HCT116 (cell line): ENCODE results near the gene TTLL9. TPM values are rescaled to one million over a fixed set of nuclear protein-coding genes. Genes with fewer than 3 reads are reported as not detected.

Experiments used
- ATAC-seq: fragments of 200-7000 bp; cut with Tn5 transposase; 2 replicates; pipeline ENCODE4 v1.9.1; 2020; ENCODE audit warnings: mild to moderate bottlenecking, moderate library complexity
- BruUV-seq: library from RNA; stranded (reverse); fragments of 400-500 nt; replicated peaks from 2 replicates; lab custom pipeline; 2021; lab: Mats Ljungman, UMichigan
- CTCF ChIA-PET: fragments of 300-600 bp; sonication (Branson Sonifier 250); formaldehyde crosslinking; loops from one replicate; lab custom pipeline; 2021; ENCODE audit warnings: antibody characterized with exemption; lab: Charles Lee
- POLR2A ChIA-PET: fragments of 300-600, 350-600 bp; sonication (Branson Sonifier 250); formaldehyde crosslinking; loops from one replicate; lab custom pipeline; 2021; ENCODE audit warnings: antibody characterized with exemption; lab: Charles Lee
- RAD21 ChIA-PET, 2 experiments: fragments of 300-600 bp; sonication (Branson Sonifier 250); formaldehyde crosslinking; loops; one replicate each; lab custom pipeline; 2023; ENCODE audit warnings: low total read pairs in 2 of 2; ENCODE audit not compliant: uncharacterized antibody in 2 of 2, unreplicated experiment in 2 of 2, low non-redundant PET in 1 of 2; lab: Charles Lee
- DNase-seq: peaks from one replicate; pipeline ENCODE4 v3.0.0-alpha.2; 2010; ENCODE audit warnings: low read depth, low spot score
- H2AFZ ChIP-seq: fragments of 200-600 bp; shearing (Covaris generic), sonication (generic); 2 replicates; pipeline ENCODE4 v1.6.1; 2017; ENCODE audit warnings: low read depth, mixed run types, mixed read lengths, antibody characterized with exemption, low read length; ENCODE audit not compliant: poor library complexity, severe bottlenecking
- H3K27ac ChIP-seq: 2 replicates; pipeline ENCODE4 v1.5.1; 2012; ENCODE audit warnings: low read depth, low read length
- H3K27me3 ChIP-seq: fragments of 200-600 bp; sonication (generic); 2 replicates; pipeline ENCODE4 v1.6.1; 2016; ENCODE audit warnings: mixed run types, low read length, mixed read lengths; ENCODE audit not compliant: insufficient read depth
- H3K36me3 ChIP-seq, 2 experiments: fragments of 200-500 bp in 1 of 2; fragments of 200-600 bp in 1 of 2; sonication (Bioruptor generic) in 1 of 2; sonication (generic) in 1 of 2; 2 replicates each; pipeline versions ENCODE4 v1.5.1 to v1.6.1; 2014 to 2016; ENCODE audit warnings: low read length in 2 of 2, inconsistent platforms in 1 of 2, mixed read lengths in 1 of 2, mixed run types in 1 of 2; ENCODE audit not compliant: insufficient read depth in 2 of 2, control insufficient read depth in 1 of 2
- H3K4me1 ChIP-seq, 2 experiments: fragments of 200-600 bp in 1 of 2; sonication (generic) in 1 of 2; 2 replicates each; pipeline versions ENCODE4 v1.5.1 to v1.6.1; 2012 to 2017; ENCODE audit warnings: low read length in 2 of 2, inconsistent platforms in 1 of 2, mild to moderate bottlenecking in 1 of 2, mixed read lengths in 1 of 2, mixed run types in 1 of 2, moderate library complexity in 1 of 2; ENCODE audit not compliant: insufficient read depth in 2 of 2, control insufficient read depth in 1 of 2
- H3K4me2 ChIP-seq: fragments of 200-600 bp; sonication (generic); 2 replicates; pipeline ENCODE4 v1.6.1; 2017; ENCODE audit warnings: mixed run types, low read length, mixed read lengths
- H3K4me3 ChIP-seq, 2 experiments: fragments of 200-600 bp in 1 of 2; sonication (generic) in 1 of 2; replicated peaks in 1 of 2; 2 replicates each; pipeline ENCODE4 v1.5.1; 2011 to 2016; ENCODE audit warnings: low read length in 2 of 2, control low read depth in 1 of 2, low read depth in 1 of 2, mild to moderate bottlenecking in 1 of 2, mixed read lengths in 1 of 2, mixed run types in 1 of 2
- H3K79me2 ChIP-seq: fragments of 200-600 bp; sonication (generic); 2 replicates; pipeline ENCODE4 v1.6.1; 2017; ENCODE audit warnings: mild to moderate bottlenecking, mixed run types, low read length, moderate library complexity, mixed read lengths; ENCODE audit not compliant: insufficient read depth
- H3K9ac ChIP-seq: fragments of 200-600 bp; sonication (generic); 2 replicates; pipeline ENCODE4 v1.6.1; 2016; ENCODE audit warnings: low read length, mixed read lengths
- H3K9me2 ChIP-seq: fragments of 200-600 bp; sonication (generic), shearing (Covaris generic); 2 replicates; pipeline ENCODE4 v1.6.1; 2017; ENCODE audit warnings: mixed run types, mild to moderate bottlenecking, moderate library complexity; ENCODE audit not compliant: insufficient read depth
- H3K9me3 ChIP-seq, 2 experiments: fragments of 200-500 bp in 1 of 2; fragments of 200-600 bp in 1 of 2; sonication (Bioruptor generic) in 1 of 2; sonication (generic) in 1 of 2; 2 replicates each; pipeline ENCODE4 v1.6.1; 2014 to 2017; ENCODE audit warnings: low read length in 2 of 2, mixed read lengths in 2 of 2, inconsistent platforms in 1 of 2, low read depth in 1 of 2, mild to moderate bottlenecking in 1 of 2, mixed run types in 1 of 2, moderate library complexity in 1 of 2; ENCODE audit not compliant: control insufficient read depth in 1 of 2, insufficient read depth in 1 of 2
- H4K20me1 ChIP-seq: fragments of 200-600 bp; sonication (generic), shearing (Covaris generic); 2 replicates; pipeline ENCODE4 v1.6.1; 2017; ENCODE audit warnings: mixed run types, mild to moderate bottlenecking, moderate library complexity; ENCODE audit not compliant: insufficient read depth
- EGR1 ChIP-seq: IDR thresholded peaks from 2 replicates; pipeline ENCODE4 v1.6.1; 2012; ENCODE audit warnings: low read depth
- EZH2 ChIP-seq: fragments of 200-600 bp; sonication (generic); IDR thresholded peaks from 2 replicates; pipeline ENCODE4 v1.6.1; 2017; ENCODE audit warnings: antibody characterized with exemption, mixed run types
- JUND ChIP-seq: IDR thresholded peaks from 2 replicates; pipeline ENCODE4 v1.6.1; 2012
- POLR2A ChIP-seq: IDR thresholded peaks from 2 replicates; pipeline ENCODE4 v1.7.0; 2011; ENCODE audit warnings: borderline replicate concordance; ENCODE audit not compliant: insufficient read depth, insufficient read length; ENCODE audit errors: extremely low read depth
- RAD21 ChIP-seq: IDR thresholded peaks from 2 replicates; pipeline ENCODE4 v1.6.1; 2012; ENCODE audit warnings: low read depth, mild to moderate bottlenecking
- REST ChIP-seq: IDR thresholded peaks from 2 replicates; pipeline ENCODE4 v1.6.1; 2012; ENCODE audit warnings: low read depth
- SIN3A ChIP-seq: IDR thresholded peaks from 2 replicates; pipeline ENCODE4 v1.6.1; 2012; ENCODE audit warnings: low read depth
- TCF7L2 ChIP-seq: IDR thresholded peaks from 2 replicates; pipeline ENCODE4 v1.7.0; 2011; ENCODE audit warnings: borderline replicate concordance, inconsistent platforms; ENCODE audit not compliant: insufficient read depth, insufficient read length; ENCODE audit errors: extremely low read depth
- ZBTB33 ChIP-seq: IDR thresholded peaks from 2 replicates; pipeline ENCODE4 v1.6.1; 2011; ENCODE audit warnings: mild to moderate bottlenecking, low read length, moderate library complexity; ENCODE audit not compliant: insufficient replicate concordance; ENCODE audit errors: extremely low read depth
- ZFX ChIP-seq: fragments of 450-650 bp; IDR thresholded peaks from 2 replicates; pipeline ENCODE4 v1.6.1; 2017
- intact Hi-C: fragments of 100-400 bp; cut with micrococcal nuclease; formaldehyde crosslinking; loops from 2 replicates; pipeline ENCODE4 v1.10.0; 2022
- total RNA-seq: library from RNA; stranded (reverse); gene quantifications from one replicate; pipeline ENCODE4 v1.2.1, GENCODE V29; 2021; ENCODE audit not compliant: unreplicated experiment

Gene TTLL9
- total RNA-seq, 1 experiment from 2014 or later, result not detected

- Histone ChIP-seq H3K4me2 (no peak overlapping the region), H3K4me1 (no peaks in the 10 kb centered on the region), H3K27ac (no peak overlapping the region), H3K9ac (no peak overlapping the region), H4K20me1 (no peaks in the 10 kb centered on the region), H3K9me2 (no peaks in the 10 kb centered on the region), H3K27me3 (no peaks in the 10 kb centered on the region), H3K36me3 (no peaks in the 10 kb centered on the region), H3K9me3 (no peaks in the 10 kb centered on the region), H3K4me3 (no peak overlapping the region), H2AFZ (no peak overlapping the region), H3K79me2 (no peaks in the 10 kb centered on the region)
- intact Hi-C loops, result no loop called here
- DNase-seq, result no peak
- no peak for ATAC-seq
- ChIA-PET POLR2A (interaction anchor here (1.0 kb wide), 1 partner anchor 11 kb away, joined by 5 read pairs; no protein-coding TSS in a partner anchor), RAD21 (no interaction called here), CTCF (no interaction called here)
- no peak for TF ChIP-seq ZFX
- TF ChIP-seq POLR2A, result no peak
- no peak for TF ChIP-seq EGR1
- no peak for TF ChIP-seq SIN3A
- TF ChIP-seq ZBTB33, result no peak
- no peak for TF ChIP-seq JUND
- TF ChIP-seq REST, result no peak
- TF ChIP-seq TCF7L2, result no peak
- no peak for TF ChIP-seq EZH2
- TF ChIP-seq RAD21, result no peak
- BruUV-seq, result no TSS peak
Measured at GRCh38 chr20:31870726-31871617, 538 bp downstream of the TTLL9 start.
